Hematopoietic multipotent progenitor cell treated with erythropoietin and hydrocortisone succinate and interleukin-3 and kit ligand, for 6 days (in vitro differentiated cells): Measurements from ENCODE around the gene NCLN.
"Not testable (repeated sequence)": the region's sequence is repeated elsewhere in the genome, so short reads cannot be mapped to it uniquely, and the experiment has no call there.

ENCODE experiments used
- DNase-seq: peaks from one replicate; pipeline ENCODE4 v3.0.0-alpha.2; 2015

The NCLN gene

GRCh38 chr19:3202346-3202745 is 16.6 kb downstream of the NCLN start:
- DNase-seq: no peak

- not testable (repeated sequence) for DNase-seq
These were observed 17.2 kb downstream of the NCLN start for GRCh38 chr19:3202895-3203294.

- no peak for DNase-seq
These were observed 18.3 kb downstream of the NCLN start for GRCh38 chr19:3203805-3204645.

- no peak for DNase-seq
These were observed 19.0 kb downstream of the NCLN start for GRCh38 chr19:3204646-3205275.

- DNase-seq: no peak
These were observed 20.7 kb downstream of the NCLN start for GRCh38 chr19:3206216-3206953.

GRCh38 chr19:3207461-3208242 is 21.9 kb downstream of the NCLN start:
- no peak for DNase-seq

GRCh38 chr19:3208317-3209207 is 22.8 kb downstream of the NCLN start:
- no peak for DNase-seq

GRCh38 chr19:3210347-3211017 is 24.8 kb downstream of the NCLN start:
- DNase-seq: peak; percentile 79

GRCh38 chr19:3211191-3211590 is 25.5 kb downstream of the NCLN start:
- DNase-seq: no peak

- no peak for DNase-seq
These were observed 27.4 kb downstream of the NCLN start for GRCh38 chr19:3213159-3213558.

- no peak for DNase-seq
These were observed 31.1 kb downstream of the NCLN start for GRCh38 chr19:3216874-3217273.

- no peak for DNase-seq
These were observed 34.8 kb downstream of the NCLN start for GRCh38 chr19:3220576-3220975.

GRCh38 chr19:3221576-3221975 is 35.8 kb downstream of the NCLN start:
- DNase-seq: not testable (repeated sequence)

GRCh38 chr19:3222709-3223108 is 37.0 kb downstream of the NCLN start:
- no peak for DNase-seq

- peak; percentile 67 for DNase-seq
These were observed 38.8 kb downstream of the NCLN start, which contains the start of gene CELF5 for GRCh38 chr19:3224346-3225168. CELF5 (plus strand) TSS chr19:3224661; CDS start chr19:3224740, 79 bp downstream.

- DNase-seq: no peak
These were observed 39.4 kb downstream of the NCLN start for GRCh38 chr19:3225169-3225485.

GRCh38 chr19:3225677-3226093 is 40.0 kb downstream of the NCLN start:
- DNase-seq: no peak

GRCh38 chr19:3227054-3227626 is 41.4 kb downstream of the NCLN start:
- no peak for DNase-seq

GRCh38 chr19:3229346-3229743 is 43.6 kb downstream of the NCLN start:
- DNase-seq: no peak
